Brain microvascular endothelial cell (primary cell): ENCODE measurements around the gene HIP1.
"Not testable (repeated sequence)": the region's sequence is repeated elsewhere in the genome, so short reads cannot be mapped to it uniquely, and the experiment has no call there.

Experiments used
- DNase-seq: peaks from one replicate; pipeline ENCODE4 v3.0.0-alpha.2; 2020
- H3K27ac ChIP-seq: fragments of 250-450 bp; sonication (Bioruptor Pico); 2 replicates; pipeline ENCODE4 v1.5.1; 2020; ENCODE audit warnings: mild to moderate bottlenecking, moderate library complexity
- H3K27me3 ChIP-seq: fragments of 250-450 bp; sonication (Bioruptor Pico); replicated peaks from 2 replicates; pipeline ENCODE4 v1.5.1; 2020; ENCODE audit warnings: mild to moderate bottlenecking
- H3K36me3 ChIP-seq: fragments of 250-450 bp; sonication (Bioruptor Pico); replicated peaks from 2 replicates; pipeline ENCODE4 v1.5.1; 2020; ENCODE audit warnings: mild to moderate bottlenecking
- H3K4me3 ChIP-seq: 2 replicates; pipeline ENCODE4 v1.5.1; 2011; ENCODE audit warnings: low read depth, mild to moderate bottlenecking, control low read depth, low read length, moderate library complexity
- CTCF ChIP-seq: IDR thresholded peaks from 2 replicates; pipeline ENCODE4 v1.5.1; 2011; ENCODE audit warnings: low read depth, mild to moderate bottlenecking, moderate library complexity, low read length, control low read depth, inconsistent platforms; ENCODE audit errors: missing control alignments
- in situ Hi-C: cut with HindIII; loops from 2 replicates; pipeline ENCODE4 v1.10.0; 2017; ENCODE audit warnings: low sequenced_read_pairs, low pct_ligation_motif_present

Gene HIP1

DNA sequence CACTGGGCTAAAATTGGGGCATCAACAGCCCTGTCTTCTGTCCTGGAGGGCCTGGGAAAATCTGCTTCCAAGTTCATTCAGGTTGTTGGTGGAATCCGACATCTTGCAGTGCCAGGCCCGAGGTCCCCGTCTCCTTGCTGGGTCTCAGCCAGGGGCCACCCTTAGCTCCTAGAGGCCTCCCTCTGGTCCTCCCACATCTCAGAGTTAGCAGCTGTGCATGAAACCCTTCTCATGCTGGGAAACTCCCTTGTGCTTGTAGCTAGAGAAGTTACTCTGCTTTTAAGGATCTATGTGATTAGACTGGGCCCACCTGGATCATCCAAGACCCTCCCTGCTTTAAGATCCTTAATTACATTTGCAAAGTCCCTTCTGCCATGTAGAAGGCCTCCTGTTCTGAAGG, 15.3 kb downstream of the HIP1 start:
- in situ Hi-C loops = no loop called here
- H3K27ac ChIP-seq = no peak overlapping the region
- no peaks in the 10 kb centered on the region for H3K27me3 ChIP-seq
- DNase-seq = no peak
- TF ChIP-seq CTCF = no peak
- H3K36me3 ChIP-seq = no peaks in the 10 kb centered on the region
- H3K4me3 ChIP-seq = no peak overlapping the region

- H3K27me3 ChIP-seq = no peaks in the 10 kb centered on the region
- no peak overlapping the region for H3K4me3 ChIP-seq
- TF ChIP-seq CTCF = no peak
- in situ Hi-C loops = no loop called here
- H3K27ac ChIP-seq = no peak overlapping the region
- no peaks in the 10 kb centered on the region for H3K36me3 ChIP-seq
- DNase-seq = no peak
Measured at GRCh38 chr7:75722373-75722772, 16.4 kb downstream of the HIP1 start.

GRCh38 chr7:75721922-75722321, 16.8 kb downstream of the HIP1 start:
- H3K27ac ChIP-seq, H3K4me3 ChIP-seq, DNase-seq, in situ Hi-C loops, H3K27me3 ChIP-seq, H3K36me3 ChIP-seq: not testable (repeated sequence)

DNA sequence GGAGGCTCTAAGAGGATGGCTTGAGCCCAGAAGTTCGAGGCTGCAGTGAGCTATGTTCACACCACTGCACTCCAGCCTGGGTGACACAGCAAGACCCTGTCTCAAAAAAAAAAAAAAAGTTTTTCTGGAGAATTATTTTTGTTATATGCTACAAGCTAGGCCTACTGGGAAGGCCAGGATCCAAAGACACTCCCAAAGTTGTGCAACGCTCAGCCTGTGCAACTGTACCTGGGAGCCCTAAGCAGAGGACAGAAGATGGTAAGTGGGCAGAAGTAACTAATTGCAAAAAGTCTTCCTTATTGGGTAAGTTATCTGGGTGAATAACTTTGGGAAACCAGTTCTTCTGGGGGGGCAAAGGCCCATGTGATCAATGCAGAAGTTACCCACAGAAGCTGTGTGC, 17.3 kb downstream of the HIP1 start:
- H3K27ac ChIP-seq = no peak overlapping the region
- no peak for TF ChIP-seq CTCF
- H3K27me3 ChIP-seq = no peaks in the 10 kb centered on the region
- no peaks in the 10 kb centered on the region for H3K36me3 ChIP-seq
- no peak for DNase-seq
- in situ Hi-C loops = no loop called here
- no peak overlapping the region for H3K4me3 ChIP-seq

- Histone ChIP-seq H3K36me3 (no peaks in the 10 kb centered on the region), H3K27me3 (no peaks in the 10 kb centered on the region), H3K27ac (no peak overlapping the region), H3K4me3 (no peak overlapping the region)
- TF ChIP-seq CTCF = no peak
- in situ Hi-C loops = no loop called here
- DNase-seq = no peak
Measured at GRCh38 chr7:75719626-75720025, 19.1 kb downstream of the HIP1 start.

GRCh38 chr7:75718390-75719031, 20.2 kb downstream of the HIP1 start:
- in situ Hi-C loops = no loop called here
- Histone ChIP-seq H3K27me3 (no peaks in the 10 kb centered on the region), H3K36me3 (no peaks in the 10 kb centered on the region), H3K27ac (no peak overlapping the region), H3K4me3 (no peak overlapping the region)
- DNase-seq = no peak
- TF ChIP-seq CTCF = no peak

- H3K27ac ChIP-seq, H3K27me3 ChIP-seq, in situ Hi-C loops, DNase-seq, H3K4me3 ChIP-seq, H3K36me3 ChIP-seq: not testable (repeated sequence)
Measured at GRCh38 chr7:75717746-75718145, 21.0 kb downstream of the HIP1 start.
